Loucy (cell line): Measurements from ENCODE around the gene NPDC1.

ENCODE experiments used
- EZH2phosphoT487 ChIP-seq: fragments of 200-600 bp; IDR thresholded peaks from 2 replicates; pipeline ENCODE4 v1.6.1; 2018; ENCODE audit warnings: antibody characterized with exemption, mild to moderate bottlenecking, moderate library complexity, borderline replicate concordance
- TF ChIP-seq, protein P1 (sequence below): fragments of 200-600 bp; sonication (generic); conservative IDR thresholded peaks from 2 replicates; pipeline ENCODE4 v1.5.1; 2014; ENCODE audit warnings: mild to moderate bottlenecking, antibody characterized with exemption, low read length

DNA sequence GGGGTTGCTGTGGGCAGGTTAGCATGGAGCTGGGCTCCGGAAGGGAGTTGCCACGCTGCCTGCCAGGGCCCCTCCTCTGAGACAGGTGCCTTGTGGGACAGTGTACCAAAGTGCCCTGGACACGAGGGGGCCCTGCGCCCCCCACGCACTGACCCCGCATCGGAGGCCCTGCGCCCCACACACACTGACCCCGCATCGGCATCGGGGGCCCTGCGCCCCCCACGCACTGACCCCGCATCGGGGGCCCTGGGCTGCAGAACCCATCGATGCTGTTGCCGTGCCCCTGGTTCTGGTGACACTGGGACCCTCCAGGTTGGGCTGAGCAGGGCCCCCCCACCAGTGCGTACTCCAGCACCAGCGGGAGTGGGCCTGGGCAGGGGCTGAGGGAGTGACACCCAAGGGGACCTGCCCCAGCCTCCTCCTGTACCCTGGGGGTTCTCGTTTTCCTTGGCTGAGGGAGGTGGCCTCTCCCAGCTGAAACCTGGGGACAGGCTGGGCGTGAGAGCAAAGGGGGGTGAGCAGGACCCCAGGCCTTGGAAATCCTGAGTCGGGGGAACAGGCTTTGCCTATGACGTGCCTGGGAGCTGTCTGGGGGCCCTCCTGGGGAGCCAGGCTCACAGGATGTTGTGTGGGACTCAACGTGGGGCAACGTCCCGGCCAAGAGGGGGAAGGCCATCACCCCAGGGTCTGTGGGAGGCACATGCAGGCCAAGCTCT is 17.5 kb upstream of the NPDC1 start:
- TF ChIP-seq, protein P1, sequence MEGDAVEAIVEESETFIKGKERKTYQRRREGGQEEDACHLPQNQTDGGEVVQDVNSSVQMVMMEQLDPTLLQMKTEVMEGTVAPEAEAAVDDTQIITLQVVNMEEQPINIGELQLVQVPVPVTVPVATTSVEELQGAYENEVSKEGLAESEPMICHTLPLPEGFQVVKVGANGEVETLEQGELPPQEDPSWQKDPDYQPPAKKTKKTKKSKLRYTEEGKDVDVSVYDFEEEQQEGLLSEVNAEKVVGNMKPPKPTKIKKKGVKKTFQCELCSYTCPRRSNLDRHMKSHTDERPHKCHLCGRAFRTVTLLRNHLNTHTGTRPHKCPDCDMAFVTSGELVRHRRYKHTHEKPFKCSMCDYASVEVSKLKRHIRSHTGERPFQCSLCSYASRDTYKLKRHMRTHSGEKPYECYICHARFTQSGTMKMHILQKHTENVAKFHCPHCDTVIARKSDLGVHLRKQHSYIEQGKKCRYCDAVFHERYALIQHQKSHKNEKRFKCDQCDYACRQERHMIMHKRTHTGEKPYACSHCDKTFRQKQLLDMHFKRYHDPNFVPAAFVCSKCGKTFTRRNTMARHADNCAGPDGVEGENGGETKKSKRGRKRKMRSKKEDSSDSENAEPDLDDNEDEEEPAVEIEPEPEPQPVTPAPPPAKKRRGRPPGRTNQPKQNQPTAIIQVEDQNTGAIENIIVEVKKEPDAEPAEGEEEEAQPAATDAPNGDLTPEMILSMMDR = no peak
- no peak for TF ChIP-seq EZH2phosphoT487
